ENCODE results near the gene PTBP1. TPM values are rescaled to one million over a fixed set of nuclear protein-coding genes. Genes with fewer than 3 reads are reported as not detected.

Gene PTBP1
- total and polyA plus RNA-seq, 2 donors (not counting 1 experiment from before 2014, with no cell fraction given) = 74.6 to 83.1 TPM

- DNase-seq (ENCODE audit: low read depth in 2 of 2) = no peak
- H3K27ac ChIP-seq (ENCODE audit: insufficient read depth, low read length) = no peak overlapping the region
- TF ChIP-seq CTCF (conservative IDR thresholded peaks at IDR 0.05 in 1 of 2, IDR thresholded peaks at IDR 0.05 in 1 of 2; ENCODE audit: low read depth in 1 of 2, low read length in 2 of 2) = no peak
- TF ChIP-seq EZH2 (IDR thresholded peaks at IDR 0.05; ENCODE audit: low read length, missing control alignments) = no peak
Measured at GRCh38 chr19:793806-794205, 3.4 kb upstream of the PTBP1 start.

DNA sequence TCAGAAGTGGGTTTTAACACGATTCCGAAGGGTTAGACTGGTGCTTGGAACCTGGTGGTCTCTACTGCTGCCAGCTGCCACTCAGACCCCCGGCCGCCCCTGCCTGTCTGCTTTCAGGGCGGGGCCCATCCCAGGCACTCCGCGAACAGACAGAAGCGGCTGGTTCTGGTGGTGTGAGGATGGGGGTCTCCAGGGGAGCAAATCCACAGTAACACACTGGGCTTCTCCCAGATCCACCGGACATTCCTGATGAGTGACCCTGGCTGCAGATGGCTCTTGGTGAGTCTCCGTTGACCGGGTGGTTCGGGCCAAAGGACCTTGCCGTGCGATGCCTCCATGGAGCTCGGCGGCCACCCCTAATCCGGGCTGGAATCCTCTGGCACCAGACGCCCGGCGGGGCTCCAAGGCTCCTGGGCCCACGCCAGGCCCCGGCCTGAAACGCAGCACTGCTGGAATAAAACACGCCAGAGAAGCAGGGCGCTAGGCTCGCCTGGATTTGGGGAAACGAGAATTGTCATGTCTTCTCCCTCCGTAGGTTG, 2.1 kb upstream of the PTBP1 start:
- Histone ChIP-seq H2AFZ (ENCODE audit: low read length) (no peak overlapping the region), H3K9ac (ENCODE audit: insufficient read depth, low read length) (no peak overlapping the region), H3K4me3 (replicated peaks in 1 of 4; ENCODE audit: control extremely low read depth in 1 of 4, insufficient read depth in 1 of 4, low read depth in 3 of 4, low read length in 4 of 4) (no peak overlapping the region), H3K79me2 (ENCODE audit: control insufficient read depth, insufficient read depth, low read length) (peaks cover 23% of the 10 kb centered on the region), H3K4me1 (ENCODE audit: control insufficient read depth, extremely low read depth, insufficient read depth, low read length) (peaks cover 7% of the 10 kb centered on the region), H3K27ac (ENCODE audit: insufficient read depth, low read length) (no peak overlapping the region), H3K4me2 (ENCODE audit: extremely low read depth, insufficient read depth, low read length) (no peak overlapping the region), H4K20me1 (ENCODE audit: control insufficient read depth, extremely low read depth, insufficient read depth, low read length) (peaks cover 5% of the 10 kb centered on the region), H3K9me3 (ENCODE audit: control insufficient read depth, insufficient read depth, low read depth, low read length) (no peaks in the 10 kb centered on the region), H3K27me3 (ENCODE audit: control insufficient read depth, insufficient read depth, low read length) (no peaks in the 10 kb centered on the region), H3K36me3 (ENCODE audit: control insufficient read depth, insufficient read depth, low read length) (peaks cover 4% of the 10 kb centered on the region)
- TF ChIP-seq EZH2 (IDR thresholded peaks at IDR 0.05; ENCODE audit: low read length, missing control alignments) = no peak
- TF ChIP-seq CTCF (conservative IDR thresholded peaks at IDR 0.05 in 1 of 2, IDR thresholded peaks at IDR 0.05 in 1 of 2; ENCODE audit: low read depth in 1 of 2, low read length in 2 of 2) = no peak
- no peak for DNase-seq (ENCODE audit: low read depth in 2 of 2)

More at GRCh38 chr19:793806-794205, 3.4 kb upstream of the PTBP1 start:
- H3K79me2 ChIP-seq (ENCODE audit: control insufficient read depth, insufficient read depth, low read length) = peaks cover 10% of the 10 kb centered on the region
- peaks cover 3% of the 10 kb centered on the region for H3K36me3 ChIP-seq (ENCODE audit: control insufficient read depth, insufficient read depth, low read length)
- no peak overlapping the region for H3K9ac ChIP-seq (ENCODE audit: insufficient read depth, low read length)
- H2AFZ ChIP-seq (ENCODE audit: low read length) = no peak overlapping the region
- no peak overlapping the region for H3K4me3 ChIP-seq (replicated peaks in 1 of 4; ENCODE audit: control extremely low read depth in 1 of 4, insufficient read depth in 1 of 4, low read depth in 3 of 4, low read length in 4 of 4)
- H3K27me3 ChIP-seq (ENCODE audit: control insufficient read depth, insufficient read depth, low read length) = no peaks in the 10 kb centered on the region
- no peaks in the 10 kb centered on the region for H3K9me3 ChIP-seq (ENCODE audit: control insufficient read depth, insufficient read depth, low read depth, low read length)
- H4K20me1 ChIP-seq (ENCODE audit: control insufficient read depth, extremely low read depth, insufficient read depth, low read length) = peaks cover 3% of the 10 kb centered on the region
- peaks cover 10% of the 10 kb centered on the region for H3K4me1 ChIP-seq (ENCODE audit: control insufficient read depth, extremely low read depth, insufficient read depth, low read length)
- no peak overlapping the region for H3K4me2 ChIP-seq (ENCODE audit: extremely low read depth, insufficient read depth, low read length)

- H3K27me3 ChIP-seq (ENCODE audit: control insufficient read depth, insufficient read depth, low read length) = no peaks in the 10 kb centered on the region
- H3K9me3 ChIP-seq (ENCODE audit: control insufficient read depth, insufficient read depth, low read depth, low read length) = no peaks in the 10 kb centered on the region
- peak overlapping the region; percentile 77 for H3K4me2 ChIP-seq (ENCODE audit: extremely low read depth, insufficient read depth, low read length)
- peaks cover 31% of the 10 kb centered on the region for H3K79me2 ChIP-seq (ENCODE audit: control insufficient read depth, insufficient read depth, low read length)
- H2AFZ ChIP-seq (ENCODE audit: low read length) = no peak overlapping the region
- peaks cover 8% of the 10 kb centered on the region for H3K36me3 ChIP-seq (ENCODE audit: control insufficient read depth, insufficient read depth, low read length)
- TF ChIP-seq CTCF (conservative IDR thresholded peaks at IDR 0.05 in 1 of 2, IDR thresholded peaks at IDR 0.05 in 1 of 2; ENCODE audit: low read depth in 1 of 2, low read length in 2 of 2) (no peak), EZH2 (IDR thresholded peaks at IDR 0.05; ENCODE audit: low read length, missing control alignments) (no peak)
- no peak overlapping the region for H3K27ac ChIP-seq (ENCODE audit: insufficient read depth, low read length)
- H3K4me3 ChIP-seq (replicated peaks in 1 of 4; ENCODE audit: control extremely low read depth in 1 of 4, insufficient read depth in 1 of 4, low read depth in 3 of 4, low read length in 4 of 4) = peak overlapping the region in 2 of 4 experiments; percentile 57 to 65
- H4K20me1 ChIP-seq (ENCODE audit: control insufficient read depth, extremely low read depth, insufficient read depth, low read length) = peaks cover 5% of the 10 kb centered on the region
- peaks cover 15% of the 10 kb centered on the region for H3K4me1 ChIP-seq (ENCODE audit: control insufficient read depth, extremely low read depth, insufficient read depth, low read length)
- DNase-seq (ENCODE audit: low read depth in 2 of 2) = no peak
- H3K9ac ChIP-seq (ENCODE audit: insufficient read depth, low read length) = no peak overlapping the region
Measured at GRCh38 chr19:795691-796581, 1.3 kb upstream of the PTBP1 start.

All from fibroblast of lung (primary cell).